Left kidney (tissue), 2 donors: ENCODE results near the gene PARVB. TPM values are rescaled to one million over a fixed set of nuclear protein-coding genes. Genes with fewer than 3 reads are reported as not detected.
"Not testable (repeated sequence)": the region's sequence is repeated elsewhere in the genome, so short reads cannot be mapped to it uniquely, and the experiment has no call there.

Experiments
- DNase-seq: peaks from one replicate; pipeline ENCODE4 v3.0.0-alpha.2; 2013
- polyA plus RNA-seq: library from polyadenylated mRNA; unstranded; fragments of 120-200 nt; gene quantifications from one replicate; pipeline ENCODE4 v1.2.1, GENCODE V29; 2013; ENCODE audit not compliant: insufficient read length

The PARVB gene
- polyA plus RNA-seq, 1 donor, result 17.9 TPM

GRCh38 chr22:44051358-44051757 lies 27.3 kb downstream of the PARVB start:
- no peak for DNase-seq

GRCh38 chr22:44051961-44052360 lies 27.9 kb downstream of the PARVB start:
- DNase-seq, result no peak

GRCh38 chr22:44055805-44056204 lies 31.7 kb downstream of the PARVB start:
- no peak for DNase-seq

GRCh38 chr22:44056649-44057048 lies 32.5 kb downstream of the PARVB start:
- DNase-seq, result not testable (repeated sequence)

- DNase-seq, result no peak
These were observed 33.4 kb downstream of the PARVB start for GRCh38 chr22:44057401-44057987.

- no peak for DNase-seq
These were observed 39.6 kb downstream of the PARVB start for GRCh38 chr22:44063462-44064371.

GRCh38 chr22:44067033-44067432 lies 42.9 kb downstream of the PARVB start:
- no peak for DNase-seq

- DNase-seq, result no peak
These were observed 43.8 kb downstream of the PARVB start for GRCh38 chr22:44067901-44068300.

GRCh38 chr22:44068422-44069191 lies 44.5 kb downstream of the PARVB start:
- no peak for DNase-seq

GRCh38 chr22:44070029-44070428 lies 45.9 kb downstream of the PARVB start:
- DNase-seq, result no peak

GRCh38 chr22:44071781-44072326 lies 47.8 kb downstream of the PARVB start:
- no peak for DNase-seq

GRCh38 chr22:44074337-44074984 lies 50.4 kb downstream of the PARVB start:
- peak; percentile 79 for DNase-seq

- no peak for DNase-seq
These were observed 50.9 kb downstream of the PARVB start for GRCh38 chr22:44075022-44075421.

GRCh38 chr22:44075670-44076069 lies 51.6 kb downstream of the PARVB start:
- DNase-seq, result no peak

GRCh38 chr22:44076825-44077224 lies 52.7 kb downstream of the PARVB start:
- no peak for DNase-seq

- peak; percentile 79 for DNase-seq
These were observed 57.1 kb downstream of the PARVB start for GRCh38 chr22:44080936-44081861.

GRCh38 chr22:44082801-44083200 lies 58.7 kb downstream of the PARVB start:
- no peak for DNase-seq

GRCh38 chr22:44084044-44084772 lies 60.1 kb downstream of the PARVB start:
- DNase-seq, result no peak

- peak; percentile 73 for DNase-seq
These were observed 61.7 kb downstream of the PARVB start for GRCh38 chr22:44085743-44086270.
